Trophoblast cell (in vitro differentiated cells and primary cell): ENCODE results near the gene RORC.

Experiments used
- DNase-seq, 2 donors: peaks; one replicate each; pipeline ENCODE4 v3.0.0-alpha.2; 2016
- H2AFZ ChIP-seq: 2 replicates; pipeline ENCODE4 v1.6.1; 2013; ENCODE audit warnings: low read length, moderate library complexity, mild to moderate bottlenecking; ENCODE audit not compliant: insufficient read depth, poor library complexity
- H2AK5ac ChIP-seq: 2 replicates; pipeline ENCODE4 v1.6.1; 2013; ENCODE audit warnings: mild to moderate bottlenecking, low read length
- H2BK120ac ChIP-seq: 2 replicates; pipeline ENCODE4 v1.6.1; 2013; ENCODE audit warnings: low read length, mild to moderate bottlenecking, moderate library complexity; ENCODE audit not compliant: insufficient read depth, poor library complexity
- H2BK12ac ChIP-seq: 2 replicates; pipeline ENCODE4 v1.6.1; 2013; ENCODE audit warnings: mild to moderate bottlenecking, low read length, moderate library complexity
- H2BK5ac ChIP-seq: 2 replicates; pipeline ENCODE4 v1.6.1; 2013; ENCODE audit warnings: low read length, low read depth, moderate library complexity, mild to moderate bottlenecking; ENCODE audit not compliant: poor library complexity
- H3K14ac ChIP-seq: 2 replicates; pipeline ENCODE4 v1.6.1; 2013; ENCODE audit warnings: mild to moderate bottlenecking, low read length
- H3K18ac ChIP-seq: 2 replicates; pipeline ENCODE4 v1.6.1; 2013; ENCODE audit warnings: mild to moderate bottlenecking, low read length
- H3K23ac ChIP-seq: 2 replicates; pipeline ENCODE4 v1.6.1; 2013; ENCODE audit warnings: low read length
- H3K27ac ChIP-seq: 2 replicates; pipeline ENCODE4 v1.5.1; 2013; ENCODE audit warnings: low read depth, mild to moderate bottlenecking, inconsistent platforms, low read length, moderate library complexity
- H3K27me3 ChIP-seq: 2 replicates; pipeline ENCODE4 v1.6.1; 2013; ENCODE audit warnings: inconsistent platforms, mild to moderate bottlenecking, low read length, moderate library complexity; ENCODE audit not compliant: insufficient read depth
- H3K36me3 ChIP-seq, 2 experiments: 1 replicate in 1 of 2; 2 replicates in 1 of 2; pipeline ENCODE4 v1.6.1; 2013; ENCODE audit warnings: low read length in 2 of 2, mild to moderate bottlenecking in 2 of 2, moderate library complexity in 1 of 2; ENCODE audit not compliant: insufficient read depth in 2 of 2, control insufficient read depth in 1 of 2
- H3K4ac ChIP-seq: 2 replicates; pipeline ENCODE4 v1.6.1; 2013; ENCODE audit warnings: low read depth, mild to moderate bottlenecking, low read length, moderate library complexity
- H3K4me1 ChIP-seq, 2 experiments: 1 replicate in 1 of 2; 2 replicates in 1 of 2; pipeline ENCODE4 v1.6.1; 2013; ENCODE audit warnings: low read length in 2 of 2, mild to moderate bottlenecking in 2 of 2, moderate library complexity in 1 of 2; ENCODE audit not compliant: insufficient read depth in 2 of 2, control insufficient read depth in 1 of 2
- H3K4me2 ChIP-seq: 2 replicates; pipeline ENCODE4 v1.6.1; 2013; ENCODE audit warnings: inconsistent platforms, mild to moderate bottlenecking, low read length, moderate library complexity
- H3K4me3 ChIP-seq: 2 replicates; pipeline ENCODE4 v1.5.1; 2013; ENCODE audit warnings: mild to moderate bottlenecking, low read depth, low read length, inconsistent platforms
- H3K79me1 ChIP-seq: one replicate; pipeline ENCODE4 v1.6.1; 2013; ENCODE audit warnings: low read length
- H3K79me2 ChIP-seq: 2 replicates; pipeline ENCODE4 v1.6.1; 2013; ENCODE audit warnings: low read length, mild to moderate bottlenecking; ENCODE audit not compliant: control insufficient read depth, insufficient read depth, poor library complexity
- H3K9ac ChIP-seq: 2 replicates; pipeline ENCODE4 v1.6.1; 2013; ENCODE audit warnings: mild to moderate bottlenecking, low read length
- H3K9me3 ChIP-seq: 2 replicates; pipeline ENCODE4 v1.6.1; 2013; ENCODE audit warnings: low read depth, mild to moderate bottlenecking, control low read depth, inconsistent platforms, low read length; ENCODE audit not compliant: insufficient read depth
- H4K12ac ChIP-seq: 2 replicates; pipeline ENCODE4 v1.6.1; 2013; ENCODE audit warnings: low read depth, mild to moderate bottlenecking, low read length, moderate library complexity
- H4K8ac ChIP-seq: 2 replicates; pipeline ENCODE4 v1.6.1; 2013; ENCODE audit warnings: low read depth, mild to moderate bottlenecking, low read length, moderate library complexity
- H4K91ac ChIP-seq: one replicate; pipeline ENCODE4 v1.6.1; 2013; ENCODE audit warnings: low read depth, mild to moderate bottlenecking, low read length, moderate library complexity
- WGBS: extraction: QIAGEN DNeasy Blood & Tissue Kit; methylation state at CpG from one replicate; pipeline ENCODE4 v1.1.7; 2013; ENCODE audit warnings: missing lambda C conversion rate; ENCODE audit not compliant: insufficient read length, insufficient coverage; ENCODE audit errors: extremely low coverage; 5-methylcytosine and 5-hydroxymethylcytosine counted together

Gene RORC

DNA sequence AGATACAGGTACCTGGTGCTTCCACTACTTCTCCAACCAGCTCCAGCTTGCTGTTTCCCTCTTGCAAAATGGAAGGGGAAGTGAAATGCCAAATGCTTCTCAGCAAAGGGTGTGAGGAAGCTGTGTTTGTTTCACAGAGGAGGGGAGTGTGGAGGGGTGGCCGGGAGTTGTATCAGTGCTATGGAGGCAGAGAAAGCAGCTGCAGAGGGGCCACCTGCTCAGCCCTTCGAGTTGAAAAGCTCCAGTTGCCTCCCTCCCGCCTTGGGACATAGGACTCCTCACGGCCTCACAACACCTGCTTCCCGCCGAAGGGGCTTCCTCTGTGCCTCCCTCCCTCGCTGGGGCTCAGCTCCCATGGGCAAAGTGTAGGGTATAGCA is 14.3 kb downstream of the RORC start:
- Histone ChIP-seq H3K4ac (no peak overlapping the region), H3K14ac (no peak overlapping the region), H4K91ac (no peak overlapping the region), H2BK120ac (no peak overlapping the region), H3K4me3 (no peak overlapping the region), H2BK5ac (no peak overlapping the region), H3K23ac (no peak overlapping the region), H2BK12ac (no peak overlapping the region), H3K9ac (no peak overlapping the region), H2AK5ac (no peak overlapping the region), H3K4me1 (peaks cover 0 to under 1% of the 10 kb centered on the region in 2 experiments), H3K79me2 (no peaks in the 10 kb centered on the region), H3K36me3 (no peaks in the 10 kb centered on the region), H4K8ac (no peak overlapping the region), H4K12ac (no peak overlapping the region), H3K4me2 (no peak overlapping the region), H3K27ac (no peak overlapping the region), H3K27me3 (no peaks in the 10 kb centered on the region), H3K18ac (no peak overlapping the region), H3K9me3 (no peaks in the 10 kb centered on the region), H3K79me1 (no peaks in the 10 kb centered on the region), H2AFZ (no peak overlapping the region)
- DNase-seq, result no peak
- WGBS, result no CpG with 5 or more reads among the region's 7 CpGs

DNA sequence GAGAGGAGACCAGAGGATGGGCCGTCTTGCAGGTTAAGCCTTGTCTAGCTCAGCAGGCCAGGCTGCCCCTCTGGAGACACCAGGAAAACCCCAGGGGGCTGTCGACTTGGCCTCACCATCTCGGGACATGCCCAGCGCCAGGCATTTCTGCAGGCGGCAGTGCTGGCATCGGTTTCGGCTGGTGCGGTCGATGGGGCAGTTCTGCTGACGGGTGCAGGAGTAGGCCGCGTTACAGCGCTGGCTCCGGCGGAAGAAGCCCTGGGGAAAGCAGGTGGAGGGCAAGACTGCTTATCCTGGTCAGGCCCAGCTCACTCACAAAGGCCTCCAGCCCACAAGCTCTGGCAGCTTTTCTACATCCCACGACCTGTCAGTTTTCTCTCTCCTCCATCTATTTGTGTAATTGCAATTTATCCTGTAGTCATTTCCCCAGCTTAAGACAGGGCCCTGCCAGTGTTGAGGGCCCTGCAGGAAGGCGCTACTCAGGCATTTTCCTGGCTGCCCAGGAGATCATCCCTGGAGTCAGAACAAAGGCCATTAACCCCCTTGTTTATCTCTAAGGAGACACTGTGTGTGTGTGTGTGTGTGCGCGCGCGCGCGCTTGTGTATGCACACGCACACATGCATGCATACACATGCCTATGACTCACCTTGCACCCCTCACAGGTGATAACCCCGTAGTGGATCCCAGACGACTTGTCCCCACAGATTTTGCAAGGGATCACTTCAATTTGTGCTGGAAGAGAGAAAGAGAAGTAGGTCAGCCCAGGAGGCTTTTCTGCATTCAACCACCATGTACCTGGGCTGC is 14.9 kb downstream of the RORC start:
- Histone ChIP-seq H3K4me1 (no peaks in the 10 kb centered on the region), H3K9me3 (no peaks in the 10 kb centered on the region), H3K23ac (no peak overlapping the region), H3K27me3 (no peaks in the 10 kb centered on the region), H2BK120ac (no peak overlapping the region), H3K4ac (no peak overlapping the region), H2BK12ac (no peak overlapping the region), H3K4me3 (no peak overlapping the region), H4K91ac (no peak overlapping the region), H3K79me2 (no peaks in the 10 kb centered on the region), H2AFZ (no peak overlapping the region), H2AK5ac (no peak overlapping the region), H3K18ac (no peak overlapping the region), H3K9ac (no peak overlapping the region), H3K27ac (no peak overlapping the region), H4K12ac (no peak overlapping the region), H3K79me1 (no peaks in the 10 kb centered on the region), H4K8ac (no peak overlapping the region), H2BK5ac (no peak overlapping the region), H3K4me2 (no peak overlapping the region), H3K36me3 (no peaks in the 10 kb centered on the region), H3K14ac (no peak overlapping the region)
- no peak for DNase-seq
- no CpG with 5 or more reads among the region's 26 CpGs for WGBS

DNA sequence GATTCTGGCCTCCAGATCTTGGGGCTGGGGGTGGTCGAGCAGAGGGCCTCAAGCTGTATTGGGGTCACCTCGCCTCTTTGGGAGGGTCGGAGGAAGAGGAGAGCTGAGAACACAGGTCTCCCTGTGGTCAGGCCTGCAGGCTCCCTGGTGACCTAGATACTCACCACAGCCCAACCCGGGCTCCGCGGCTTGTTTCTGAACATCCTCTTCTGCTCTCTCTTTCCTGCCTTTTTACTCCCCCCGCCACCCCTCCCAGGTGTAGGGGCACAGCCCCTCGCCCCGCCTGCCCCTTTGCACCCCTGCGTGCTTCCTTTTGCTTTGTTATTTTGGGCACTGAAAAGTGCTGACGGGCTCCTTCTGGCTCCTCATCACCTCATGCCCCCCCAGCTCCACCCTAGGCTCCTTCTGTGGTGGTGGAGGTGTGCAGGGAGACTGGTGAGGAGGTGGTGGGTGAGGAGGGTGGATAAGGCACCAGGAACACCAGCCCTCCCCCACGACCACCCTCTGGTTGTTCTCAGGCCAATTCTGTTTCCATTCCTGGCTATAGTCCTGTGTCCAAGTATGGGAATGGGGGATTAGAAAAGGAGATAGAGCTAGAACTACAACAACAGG is 15.8 kb downstream of the RORC start:
- Histone ChIP-seq H3K9me3 (no peaks in the 10 kb centered on the region), H4K91ac (no peak overlapping the region), H3K79me1 (no peaks in the 10 kb centered on the region), H3K4ac (no peak overlapping the region), H3K4me1 (no peaks in the 10 kb centered on the region), H2BK12ac (no peak overlapping the region), H3K4me2 (no peak overlapping the region), H3K36me3 (no peaks in the 10 kb centered on the region), H2BK120ac (no peak overlapping the region), H3K27me3 (no peaks in the 10 kb centered on the region), H3K18ac (no peak overlapping the region), H4K12ac (no peak overlapping the region), H3K4me3 (no peak overlapping the region), H3K27ac (no peak overlapping the region), H3K9ac (no peak overlapping the region), H3K79me2 (no peaks in the 10 kb centered on the region), H2AK5ac (no peak overlapping the region), H3K14ac (no peak overlapping the region), H2BK5ac (no peak overlapping the region), H2AFZ (no peak overlapping the region), H3K23ac (no peak overlapping the region), H4K8ac (no peak overlapping the region)
- no CpG with 5 or more reads among the region's 12 CpGs for WGBS
- DNase-seq, result no peak

DNA sequence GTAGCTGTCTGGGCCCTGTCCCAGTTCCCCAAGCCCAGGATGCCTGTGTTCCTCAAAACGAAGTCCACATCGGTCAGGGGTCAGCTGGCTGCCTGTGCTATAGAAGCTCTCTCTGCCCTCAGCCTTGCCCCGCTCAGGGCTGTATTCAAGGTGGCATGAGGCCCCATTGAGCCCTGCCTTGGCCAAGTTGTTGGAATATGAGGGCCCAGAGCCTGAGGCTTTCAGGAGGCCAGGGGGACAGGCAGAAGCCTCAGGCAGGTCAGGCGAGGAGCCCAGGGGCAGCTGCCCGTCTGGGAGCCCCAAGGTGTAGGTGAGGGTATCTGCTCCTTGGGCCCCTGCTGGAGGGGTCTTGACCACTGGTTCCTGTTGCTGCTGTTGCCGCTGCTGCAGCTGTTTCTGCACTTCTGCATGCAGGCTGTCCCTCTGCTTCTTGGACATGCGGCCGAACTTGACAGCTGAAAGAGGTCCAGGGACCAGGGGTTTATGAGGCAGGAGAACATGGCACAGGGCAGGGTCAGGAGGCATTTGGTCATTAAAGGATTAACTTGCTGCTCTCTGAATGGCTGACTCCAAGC is 16.5 kb downstream of the RORC start:
- Histone ChIP-seq H3K4ac (no peak overlapping the region), H3K4me1 (no peaks in the 10 kb centered on the region), H3K9me3 (no peaks in the 10 kb centered on the region), H2BK12ac (no peak overlapping the region), H2BK120ac (no peak overlapping the region), H3K23ac (no peak overlapping the region), H4K12ac (no peak overlapping the region), H2AK5ac (no peak overlapping the region), H3K36me3 (no peaks in the 10 kb centered on the region), H4K91ac (no peak overlapping the region), H3K27ac (no peak overlapping the region), H2BK5ac (no peak overlapping the region), H3K27me3 (no peaks in the 10 kb centered on the region), H3K14ac (no peak overlapping the region), H3K79me1 (no peaks in the 10 kb centered on the region), H3K18ac (no peak overlapping the region), H2AFZ (no peak overlapping the region), H3K9ac (no peak overlapping the region), H3K4me2 (no peak overlapping the region), H3K79me2 (no peaks in the 10 kb centered on the region), H3K4me3 (no peak overlapping the region), H4K8ac (no peak overlapping the region)
- WGBS, result no CpG with 5 or more reads among the region's 8 CpGs
- DNase-seq, result no peak
